OCI-LY3 (cell line): ENCODE results near the gene NEO1.
"Not testable (repeated sequence)": the region's sequence is repeated elsewhere in the genome, so short reads cannot be mapped to it uniquely, and the experiment has no call there.

Experiments
- H2AFZ ChIP-seq: fragments of 200-600, 300-600 bp; shearing (Covaris generic); 2 replicates; pipeline ENCODE4 v1.6.0; 2014; ENCODE audit warnings: antibody characterized with exemption, low read depth, low read length
- H3K27ac ChIP-seq: fragments of 200-600, 300-600 bp; sonication (generic); 2 replicates; pipeline ENCODE4 v1.5.1; 2014; ENCODE audit warnings: mild to moderate bottlenecking, low read length, moderate library complexity, mixed read lengths
- H3K27me3 ChIP-seq: fragments of 200-600, 300-600 bp; sonication (generic); 2 replicates; pipeline ENCODE4 v1.6.1; 2014; ENCODE audit warnings: low read depth, low read length, mixed read lengths
- H3K36me3 ChIP-seq: fragments of 200-600, 300-600 bp; sonication (generic); replicated peaks from 2 replicates; pipeline ENCODE3; 2014; ENCODE audit warnings: low read depth, low read length, mixed read lengths
- H3K4me1 ChIP-seq: fragments of 300-600, 200-600 bp; sonication (generic); 2 replicates; pipeline ENCODE4 v1.6.1; 2014; ENCODE audit warnings: low read length, mixed read lengths
- H3K4me2 ChIP-seq: fragments of 200-600, 300-600 bp; sonication (generic); 2 replicates; pipeline ENCODE4 v1.6.1; 2014; ENCODE audit warnings: low read length, mixed read lengths
- H3K4me3 ChIP-seq: fragments of 300-600, 200-600 bp; sonication (generic); 2 replicates; pipeline ENCODE4 v1.5.1; 2014; ENCODE audit warnings: antibody characterized with exemption, mild to moderate bottlenecking, low read length, moderate library complexity
- H3K79me2 ChIP-seq: fragments of 300-600, 200-600 bp; shearing (Covaris generic); 2 replicates; pipeline ENCODE4 v1.6.1; 2014; ENCODE audit warnings: mild to moderate bottlenecking, low read length, mixed read lengths
- H3K9ac ChIP-seq: fragments of 300-600, 200-600 bp; shearing (Covaris generic); 2 replicates; pipeline ENCODE4 v1.6.0; 2014; ENCODE audit warnings: mild to moderate bottlenecking, low read length, moderate library complexity
- H3K9me3 ChIP-seq: fragments of 200-600, 300-600 bp; shearing (Covaris generic); 2 replicates; pipeline ENCODE4 v1.6.1; 2014; ENCODE audit warnings: low read length, mixed read lengths; ENCODE audit not compliant: insufficient read depth
- H4K20me1 ChIP-seq: fragments of 200-600, 300-600 bp; sonication (generic); 2 replicates; pipeline ENCODE4 v1.6.1; 2016; ENCODE audit warnings: low read length, mixed read lengths; ENCODE audit not compliant: insufficient read depth
- CTCF ChIP-seq: fragments of 200-600, 300-600 bp; sonication (generic); IDR thresholded peaks from 2 replicates; pipeline ENCODE4 v1.5.1; 2014; ENCODE audit warnings: antibody characterized with exemption, low read length, low read depth
- EZH2phosphoT487 ChIP-seq: fragments of 200-600 bp; shearing (Covaris generic); IDR thresholded peaks from 2 replicates; pipeline ENCODE4 v1.6.1; 2018; ENCODE audit warnings: antibody characterized with exemption, mixed run types, low read depth

NEO1 gene

DNA sequence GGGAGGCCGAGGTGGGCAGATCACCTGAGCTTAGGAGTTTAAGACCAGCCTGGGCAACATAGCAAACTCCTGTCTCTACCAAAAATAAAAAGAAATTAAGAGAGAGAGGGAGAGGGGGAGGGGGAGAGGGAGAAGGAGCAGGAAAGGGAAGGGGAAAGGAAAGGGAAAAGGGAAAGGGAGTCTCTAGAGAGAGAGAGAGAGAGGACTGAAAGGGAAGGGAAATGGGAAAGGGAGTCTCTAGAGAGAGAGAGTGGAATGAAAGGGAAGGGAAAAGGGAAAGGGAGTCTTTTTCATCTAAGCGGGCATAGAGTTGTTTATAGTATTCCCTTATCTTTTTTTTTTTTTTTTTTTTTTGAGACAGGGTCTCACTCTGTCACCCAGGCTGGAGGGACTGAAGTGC lies 148.1 kb downstream of the NEO1 start:
- Histone ChIP-seq H3K4me2 (no peak overlapping the region), H3K79me2 (no peaks in the 10 kb centered on the region), H3K4me3 (no peak overlapping the region), H3K9me3 (no peaks in the 10 kb centered on the region), H3K27me3 (no peaks in the 10 kb centered on the region), H3K36me3 (no peaks in the 10 kb centered on the region), H4K20me1 (no peaks in the 10 kb centered on the region), H3K9ac (no peak overlapping the region), H2AFZ (no peak overlapping the region), H3K4me1 (no peaks in the 10 kb centered on the region), H3K27ac (no peak overlapping the region)
- TF ChIP-seq EZH2phosphoT487: no peak
- no peak for TF ChIP-seq CTCF

- no peak for TF ChIP-seq EZH2phosphoT487
- TF ChIP-seq CTCF: no peak
Observed at GRCh38 chr15:73210630-73211029, 158.4 kb downstream of the NEO1 start.

GRCh38 chr15:73212424-73212823 lies 160.2 kb downstream of the NEO1 start:
- H3K9ac ChIP-seq: no peak overlapping the region
- H3K4me1 ChIP-seq: no peaks in the 10 kb centered on the region
- H2AFZ ChIP-seq: no peak overlapping the region
- H3K4me2 ChIP-seq: no peak overlapping the region
- TF ChIP-seq CTCF (no peak), EZH2phosphoT487 (no peak)
- no peaks in the 10 kb centered on the region for H3K27me3 ChIP-seq
- no peaks in the 10 kb centered on the region for H3K79me2 ChIP-seq
- no peak overlapping the region for H3K4me3 ChIP-seq
- no peak overlapping the region for H3K27ac ChIP-seq
- H3K36me3 ChIP-seq: no peaks in the 10 kb centered on the region
- H3K9me3 ChIP-seq: no peaks in the 10 kb centered on the region
- H4K20me1 ChIP-seq: no peaks in the 10 kb centered on the region

More at GRCh38 chr15:73210630-73211029, 158.4 kb downstream of the NEO1 start:
- no peak overlapping the region for H3K9ac ChIP-seq
- no peaks in the 10 kb centered on the region for H3K36me3 ChIP-seq
- no peaks in the 10 kb centered on the region for H4K20me1 ChIP-seq
- no peak overlapping the region for H2AFZ ChIP-seq
- no peaks in the 10 kb centered on the region for H3K79me2 ChIP-seq
- H3K4me3 ChIP-seq: no peak overlapping the region
- H3K4me2 ChIP-seq: no peak overlapping the region
- H3K4me1 ChIP-seq: no peaks in the 10 kb centered on the region
- H3K27ac ChIP-seq: no peak overlapping the region
- H3K9me3 ChIP-seq: no peaks in the 10 kb centered on the region
- no peaks in the 10 kb centered on the region for H3K27me3 ChIP-seq

DNA sequence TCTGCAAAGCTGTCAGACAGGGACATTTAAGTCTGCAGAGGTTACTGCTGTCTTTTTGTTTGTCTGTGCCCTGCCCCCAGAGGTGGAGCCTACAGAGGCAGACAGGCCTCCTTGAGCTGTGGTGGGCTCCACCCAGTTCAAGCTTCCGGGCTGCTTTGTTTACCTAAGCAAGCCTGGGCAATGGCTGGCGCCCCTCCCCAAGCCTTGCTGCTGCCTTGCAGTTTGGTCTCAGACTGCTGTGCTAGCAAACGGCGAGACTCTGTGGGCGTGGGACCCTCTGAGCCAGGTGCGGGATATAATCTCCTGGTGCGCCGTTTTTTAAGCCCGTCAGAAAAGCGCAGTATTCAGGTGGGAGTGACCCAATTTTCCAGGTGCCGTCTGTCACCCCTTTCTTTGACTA lies 169.2 kb downstream of the NEO1 start:
- not testable (repeated sequence) for H4K20me1 ChIP-seq, H3K4me2 ChIP-seq, H3K4me3 ChIP-seq, H3K27ac ChIP-seq, H3K36me3 ChIP-seq, H3K9ac ChIP-seq, H3K27me3 ChIP-seq, H3K79me2 ChIP-seq, H3K4me1 ChIP-seq, H2AFZ ChIP-seq, H3K9me3 ChIP-seq
